ENCODE results near the gene STIM1.

The STIM1 gene

DNA sequence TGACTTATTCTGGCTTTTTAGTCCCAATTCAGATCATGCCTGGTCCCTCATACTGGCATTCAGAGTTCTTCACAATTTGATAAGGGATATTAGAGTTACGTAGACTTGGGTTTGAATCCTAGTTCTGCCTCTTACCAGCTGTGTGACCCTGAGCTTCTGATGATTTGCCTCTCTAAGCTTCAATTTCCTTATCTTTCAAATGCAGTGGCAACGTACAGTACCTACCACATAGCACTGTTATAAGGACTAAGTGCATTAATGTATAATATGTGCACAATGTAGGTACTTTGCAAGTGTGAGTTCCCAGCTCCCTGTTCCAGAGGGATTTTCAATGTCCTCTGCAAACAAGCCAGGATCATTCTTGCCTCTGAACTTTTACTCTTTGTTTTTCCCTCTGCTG lies 22.0 kb upstream of the STIM1 start:
- no peak for TF ChIP-seq OSR1 (CRISPR knock-in tag; IDR thresholded peaks at IDR 0.05)
- no peak for TF ChIP-seq ZNF8 (CRISPR knock-in tag; IDR thresholded peaks at IDR 0.05)
- TF ChIP-seq, protein P1, sequence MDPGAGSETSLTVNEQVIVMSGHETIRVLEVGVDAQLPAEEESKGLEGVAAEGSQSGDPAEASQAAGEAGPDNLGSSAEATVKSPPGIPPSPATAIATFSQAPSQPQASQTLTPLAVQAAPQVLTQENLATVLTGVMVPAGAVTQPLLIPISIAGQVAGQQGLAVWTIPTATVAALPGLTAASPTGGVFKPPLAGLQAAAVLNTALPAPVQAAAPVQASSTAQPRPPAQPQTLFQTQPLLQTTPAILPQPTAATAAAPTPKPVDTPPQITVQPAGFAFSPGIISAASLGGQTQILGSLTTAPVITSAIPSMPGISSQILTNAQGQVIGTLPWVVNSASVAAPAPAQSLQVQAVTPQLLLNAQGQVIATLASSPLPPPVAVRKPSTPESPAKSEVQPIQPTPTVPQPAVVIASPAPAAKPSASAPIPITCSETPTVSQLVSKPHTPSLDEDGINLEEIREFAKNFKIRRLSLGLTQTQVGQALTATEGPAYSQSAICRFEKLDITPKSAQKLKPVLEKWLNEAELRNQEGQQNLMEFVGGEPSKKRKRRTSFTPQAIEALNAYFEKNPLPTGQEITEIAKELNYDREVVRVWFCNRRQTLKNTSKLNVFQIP (CRISPR knock-in tag; IDR thresholded peaks at IDR 0.05; ENCODE audit: borderline replicate concordance, low read depth), result no peak
- TF ChIP-seq, protein P2, sequence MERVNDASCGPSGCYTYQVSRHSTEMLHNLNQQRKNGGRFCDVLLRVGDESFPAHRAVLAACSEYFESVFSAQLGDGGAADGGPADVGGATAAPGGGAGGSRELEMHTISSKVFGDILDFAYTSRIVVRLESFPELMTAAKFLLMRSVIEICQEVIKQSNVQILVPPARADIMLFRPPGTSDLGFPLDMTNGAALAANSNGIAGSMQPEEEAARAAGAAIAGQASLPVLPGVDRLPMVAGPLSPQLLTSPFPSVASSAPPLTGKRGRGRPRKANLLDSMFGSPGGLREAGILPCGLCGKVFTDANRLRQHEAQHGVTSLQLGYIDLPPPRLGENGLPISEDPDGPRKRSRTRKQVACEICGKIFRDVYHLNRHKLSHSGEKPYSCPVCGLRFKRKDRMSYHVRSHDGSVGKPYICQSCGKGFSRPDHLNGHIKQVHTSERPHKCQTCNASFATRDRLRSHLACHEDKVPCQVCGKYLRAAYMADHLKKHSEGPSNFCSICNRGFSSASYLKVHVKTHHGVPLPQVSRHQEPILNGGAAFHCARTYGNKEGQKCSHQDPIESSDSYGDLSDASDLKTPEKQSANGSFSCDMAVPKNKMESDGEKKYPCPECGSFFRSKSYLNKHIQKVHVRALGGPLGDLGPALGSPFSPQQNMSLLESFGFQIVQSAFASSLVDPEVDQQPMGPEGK (CRISPR knock-in tag; IDR thresholded peaks at IDR 0.05; ENCODE audit: borderline replicate concordance), result no peak
- TF ChIP-seq, protein P3, sequence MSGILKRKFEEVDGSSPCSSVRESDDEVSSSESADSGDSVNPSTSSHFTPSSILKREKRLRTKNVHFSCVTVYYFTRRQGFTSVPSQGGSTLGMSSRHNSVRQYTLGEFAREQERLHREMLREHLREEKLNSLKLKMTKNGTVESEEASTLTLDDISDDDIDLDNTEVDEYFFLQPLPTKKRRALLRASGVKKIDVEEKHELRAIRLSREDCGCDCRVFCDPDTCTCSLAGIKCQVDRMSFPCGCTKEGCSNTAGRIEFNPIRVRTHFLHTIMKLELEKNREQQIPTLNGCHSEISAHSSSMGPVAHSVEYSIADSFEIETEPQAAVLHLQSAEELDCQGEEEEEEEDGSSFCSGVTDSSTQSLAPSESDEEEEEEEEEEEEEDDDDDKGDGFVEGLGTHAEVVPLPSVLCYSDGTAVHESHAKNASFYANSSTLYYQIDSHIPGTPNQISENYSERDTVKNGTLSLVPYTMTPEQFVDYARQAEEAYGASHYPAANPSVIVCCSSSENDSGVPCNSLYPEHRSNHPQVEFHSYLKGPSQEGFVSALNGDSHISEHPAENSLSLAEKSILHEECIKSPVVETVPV (CRISPR knock-in tag; IDR thresholded peaks at IDR 0.05), result no peak
- TF ChIP-seq ZNF565 (CRISPR knock-in tag; conservative IDR thresholded peaks at IDR 0.05; ENCODE audit: low read depth), result no peak
- no peak for TF ChIP-seq ESRRG (CRISPR knock-in tag; IDR thresholded peaks at IDR 0.05)
- TF ChIP-seq ZC3H10 (CRISPR knock-in tag; IDR thresholded peaks at IDR 0.05), result no peak
- no peak for TF ChIP-seq ZNF70 (CRISPR knock-in tag; IDR thresholded peaks at IDR 0.05)
- no peak for TF ChIP-seq SNAI2 (CRISPR knock-in tag; IDR thresholded peaks at IDR 0.05)
- TF ChIP-seq BACH2 (CRISPR knock-in tag; IDR thresholded peaks at IDR 0.05; ENCODE audit: borderline replicate concordance), result no peak
- no peak for TF ChIP-seq ARNTL (CRISPR knock-in tag; IDR thresholded peaks at IDR 0.05; ENCODE audit: borderline replicate concordance, low read depth)
- no peak for TF ChIP-seq PPARA (CRISPR knock-in tag; IDR thresholded peaks at IDR 0.05; ENCODE audit: borderline replicate concordance)
- TF ChIP-seq TCF4 (CRISPR knock-in tag; IDR thresholded peaks at IDR 0.05; ENCODE audit: borderline replicate concordance), result no peak
- TF ChIP-seq, protein P4, sequence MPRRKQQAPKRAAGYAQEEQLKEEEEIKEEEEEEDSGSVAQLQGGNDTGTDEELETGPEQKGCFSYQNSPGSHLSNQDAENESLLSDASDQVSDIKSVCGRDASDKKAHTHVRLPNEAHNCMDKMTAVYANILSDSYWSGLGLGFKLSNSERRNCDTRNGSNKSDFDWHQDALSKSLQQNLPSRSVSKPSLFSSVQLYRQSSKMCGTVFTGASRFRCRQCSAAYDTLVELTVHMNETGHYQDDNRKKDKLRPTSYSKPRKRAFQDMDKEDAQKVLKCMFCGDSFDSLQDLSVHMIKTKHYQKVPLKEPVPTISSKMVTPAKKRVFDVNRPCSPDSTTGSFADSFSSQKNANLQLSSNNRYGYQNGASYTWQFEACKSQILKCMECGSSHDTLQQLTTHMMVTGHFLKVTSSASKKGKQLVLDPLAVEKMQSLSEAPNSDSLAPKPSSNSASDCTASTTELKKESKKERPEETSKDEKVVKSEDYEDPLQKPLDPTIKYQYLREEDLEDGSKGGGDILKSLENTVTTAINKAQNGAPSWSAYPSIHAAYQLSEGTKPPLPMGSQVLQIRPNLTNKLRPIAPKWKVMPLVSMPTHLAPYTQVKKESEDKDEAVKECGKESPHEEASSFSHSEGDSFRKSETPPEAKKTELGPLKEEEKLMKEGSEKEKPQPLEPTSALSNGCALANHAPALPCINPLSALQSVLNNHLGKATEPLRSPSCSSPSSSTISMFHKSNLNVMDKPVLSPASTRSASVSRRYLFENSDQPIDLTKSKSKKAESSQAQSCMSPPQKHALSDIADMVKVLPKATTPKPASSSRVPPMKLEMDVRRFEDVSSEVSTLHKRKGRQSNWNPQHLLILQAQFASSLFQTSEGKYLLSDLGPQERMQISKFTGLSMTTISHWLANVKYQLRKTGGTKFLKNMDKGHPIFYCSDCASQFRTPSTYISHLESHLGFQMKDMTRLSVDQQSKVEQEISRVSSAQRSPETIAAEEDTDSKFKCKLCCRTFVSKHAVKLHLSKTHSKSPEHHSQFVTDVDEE (CRISPR knock-in tag; IDR thresholded peaks at IDR 0.05), result no peak
- ATAC-seq, result no peak

DNA sequence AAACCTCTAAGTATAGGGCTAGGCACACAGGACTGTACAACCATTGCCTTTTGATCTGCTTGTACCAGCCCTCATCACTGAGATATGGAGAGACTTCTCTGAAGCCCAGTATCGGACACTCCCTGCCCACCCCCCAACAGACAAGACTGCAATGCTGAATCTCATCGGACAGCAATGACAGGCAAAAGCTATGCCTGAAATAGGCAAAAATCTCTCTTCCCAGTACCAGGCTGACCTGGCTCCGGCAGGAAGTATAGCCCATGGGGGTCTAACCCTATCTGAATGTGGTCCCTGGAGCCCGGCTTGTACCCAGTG lies 21.2 kb upstream of the STIM1 start:
- no peak for ATAC-seq

More for the DNA sequence above, 21.2 kb upstream of the STIM1 start:
- TF ChIP-seq TOX (CRISPR knock-in tag; IDR thresholded peaks at IDR 0.05; ENCODE audit: borderline replicate concordance) (no peak), ZNF70 (CRISPR knock-in tag; IDR thresholded peaks at IDR 0.05) (no peak), ARNTL (CRISPR knock-in tag; IDR thresholded peaks at IDR 0.05; ENCODE audit: borderline replicate concordance, low read depth) (no peak), ESRRG (CRISPR knock-in tag; IDR thresholded peaks at IDR 0.05) (no peak), ISL1 (CRISPR knock-in tag; IDR thresholded peaks at IDR 0.05) (no peak), ZNF8 (CRISPR knock-in tag; IDR thresholded peaks at IDR 0.05) (no peak), ZNF565 (CRISPR knock-in tag; conservative IDR thresholded peaks at IDR 0.05; ENCODE audit: low read depth) (no peak), GLIS3 (CRISPR knock-in tag; IDR thresholded peaks at IDR 0.05) (no peak), CSDC2 (CRISPR knock-in tag; IDR thresholded peaks at IDR 0.05) (no peak), RARB (CRISPR knock-in tag; IDR thresholded peaks at IDR 0.05) (no peak), PPARA (CRISPR knock-in tag; IDR thresholded peaks at IDR 0.05; ENCODE audit: borderline replicate concordance) (no peak), ZC3H10 (CRISPR knock-in tag; IDR thresholded peaks at IDR 0.05) (no peak), ZFP30 (CRISPR knock-in tag; IDR thresholded peaks at IDR 0.05) (no peak), ZFP3 (CRISPR knock-in tag; IDR thresholded peaks at IDR 0.05) (no peak), OSR1 (CRISPR knock-in tag; IDR thresholded peaks at IDR 0.05) (no peak)
- TF ChIP-seq, protein P3 (CRISPR knock-in tag; IDR thresholded peaks at IDR 0.05), result no peak
- TF ChIP-seq, protein P4 (CRISPR knock-in tag; IDR thresholded peaks at IDR 0.05), result no peak
- TF ChIP-seq, protein P2 (CRISPR knock-in tag; IDR thresholded peaks at IDR 0.05; ENCODE audit: borderline replicate concordance), result no peak

Data from SK-N-SH treated with all-trans-retinoic acid at 6 μM for 48 hours (cell line).